Medulla oblongata (tissue), 1 donor: Measurements from ENCODE around the gene MSH4.
A peak's percentile ranks its signal among the peaks of the same experiment; 100 is the strongest.

ENCODE experiments used
- DNase-seq: peaks from one replicate; pipeline ENCODE4 v3.0.0-alpha.2; 2015; ENCODE audit errors: extremely low spot score

The MSH4 gene

GRCh38 chr1:75937034-75937433 is 140.4 kb downstream of the MSH4 start:
- no peak for DNase-seq

DNA sequence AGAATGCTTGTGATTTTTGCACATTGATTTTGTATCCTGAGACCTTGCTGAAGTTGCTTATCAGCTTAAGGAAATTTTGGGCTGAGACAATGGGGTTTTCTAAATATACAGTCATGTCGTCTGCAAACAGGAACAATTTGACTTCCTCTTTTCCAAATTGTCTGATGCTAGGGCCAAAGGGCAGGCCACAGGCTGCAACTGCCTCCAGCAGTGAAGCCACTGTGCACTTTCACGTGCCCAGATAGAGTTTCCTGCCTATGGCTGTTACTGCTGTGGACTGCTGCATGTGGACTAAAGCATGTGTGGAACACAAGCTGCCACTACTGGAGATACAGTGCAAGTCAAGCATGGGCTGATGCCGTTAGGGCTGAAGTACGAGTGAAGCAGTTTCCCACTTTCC is 146.4 kb downstream of the MSH4 start:
- DNase-seq = peak; percentile 25

DNA sequence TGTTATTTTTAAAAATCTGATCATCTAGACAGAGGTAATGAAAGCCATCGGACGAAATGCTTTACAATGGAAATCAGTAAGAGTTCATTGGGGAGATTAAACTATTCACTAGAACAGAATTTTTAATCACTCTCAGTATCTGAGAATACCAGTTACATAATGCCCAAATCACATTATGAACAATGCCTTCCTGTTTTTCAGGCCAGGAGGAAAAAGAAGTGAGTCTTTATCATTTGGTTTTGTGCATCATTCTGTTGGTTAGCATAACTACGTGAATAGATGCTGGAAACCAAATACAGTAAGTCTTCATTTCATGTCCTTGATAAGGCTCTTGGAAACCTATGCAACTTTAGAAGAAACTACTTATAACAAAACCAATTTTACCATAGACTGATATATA is 153.5 kb downstream of the MSH4 start:
- DNase-seq = no peak

- no peak for DNase-seq
Measured at GRCh38 chr1:75952016-75952415, 155.3 kb downstream of the MSH4 start.

GRCh38 chr1:75953461-75953860 is 156.8 kb downstream of the MSH4 start:
- DNase-seq = no peak

- DNase-seq = no peak
Measured at GRCh38 chr1:75954586-75954985, 157.9 kb downstream of the MSH4 start.
